Cardiac muscle cell (in vitro differentiated cells and primary cell): ENCODE data around the gene PRRT1. TPM values are rescaled to one million over a fixed set of nuclear protein-coding genes. Genes with fewer than 3 reads are reported as not detected.
A peak's percentile ranks its signal among the peaks of the same experiment; 100 is the strongest.

Experiments
- DNase-seq, 2 donors: peaks; one replicate each; pipeline versions ENCODE4 v3.0.0 to v3.0.0-alpha.2; 2010 to 2017; ENCODE audit warnings: low read depth in 1 of 2, low spot score in 1 of 2
- H3K27ac ChIP-seq: fragments of 200-600 bp; sonication (generic); 2 replicates; pipeline ENCODE4 v1.5.1; 2016
- H3K27me3 ChIP-seq: fragments of 200-600 bp; sonication (generic); 2 replicates; pipeline ENCODE4 v1.6.0; 2016; ENCODE audit warnings: control low read depth
- H3K36me3 ChIP-seq: fragments of 200-600 bp; sonication (generic); 2 replicates; pipeline ENCODE4 v1.5.1; 2016; ENCODE audit warnings: control low read depth
- H3K4me1 ChIP-seq: fragments of 200-600 bp; sonication (generic); 2 replicates; pipeline ENCODE4 v1.8.1; 2017; ENCODE audit warnings: low read depth, mild to moderate bottlenecking, mixed run types
- H3K4me3 ChIP-seq: fragments of 200-600 bp; sonication (generic); 2 replicates; pipeline ENCODE4 v1.5.1; 2016; ENCODE audit warnings: mild to moderate bottlenecking
- H3K9me3 ChIP-seq: fragments of 200-600 bp; sonication (generic); 2 replicates; pipeline ENCODE4 v1.5.1; 2017; ENCODE audit warnings: low read depth, mild to moderate bottlenecking, control low read depth
- CTCF ChIP-seq: IDR thresholded peaks from 2 replicates; pipeline ENCODE4 v1.5.1; 2012; ENCODE audit warnings: low read depth, mild to moderate bottlenecking, low read length
- polyA plus RNA-seq: library from polyadenylated mRNA; unstranded; fragments of >200 nt; fragmentation: Nextera tagmentation; extraction: Ambion mirVana; gene quantifications from 2 replicates; pipeline ENCODE4 v1.2.1, GENCODE V29; 2016
- total RNA-seq: library from RNA; depleted of rRNA; stranded (reverse); fragments of >200 nt; gene quantifications from 2 replicates; pipeline ENCODE4 v1.2.3, GENCODE V29; 2016

Gene PRRT1
- total and polyA plus RNA-seq, 2 experiments from 2014 or later = 4.4 to 4.9 TPM

DNA sequence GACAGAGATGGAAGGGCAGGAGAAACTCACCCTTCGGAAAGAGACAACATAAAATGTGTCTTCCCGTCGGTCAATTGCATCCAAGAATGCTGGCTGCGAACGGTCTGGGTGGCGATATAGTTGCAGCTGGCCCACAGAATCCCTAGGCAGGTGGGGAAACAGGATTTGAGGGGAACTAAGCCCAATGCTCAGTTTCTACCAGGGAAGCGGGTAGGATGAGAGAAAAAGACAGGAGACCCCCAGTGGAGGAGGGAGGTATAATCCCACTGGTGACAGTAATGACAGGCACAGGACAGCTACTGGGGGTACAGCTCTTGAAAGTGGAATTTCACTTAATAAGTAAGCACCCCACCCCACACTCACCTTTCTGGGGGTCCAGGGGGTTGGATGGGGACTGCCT lies 35.1 kb downstream of the PRRT1 start:
- Histone ChIP-seq H3K27ac (no peak overlapping the region), H3K27me3 (no peaks in the 10 kb centered on the region), H3K4me3 (no peak overlapping the region), H3K9me3 (no peaks in the 10 kb centered on the region), H3K36me3 (peaks cover 31% of the 10 kb centered on the region), H3K4me1 (no peaks in the 10 kb centered on the region)
- peak; percentile 44 for TF ChIP-seq CTCF
- peak in 1 of 2 donors; percentile 23 for DNase-seq

DNA sequence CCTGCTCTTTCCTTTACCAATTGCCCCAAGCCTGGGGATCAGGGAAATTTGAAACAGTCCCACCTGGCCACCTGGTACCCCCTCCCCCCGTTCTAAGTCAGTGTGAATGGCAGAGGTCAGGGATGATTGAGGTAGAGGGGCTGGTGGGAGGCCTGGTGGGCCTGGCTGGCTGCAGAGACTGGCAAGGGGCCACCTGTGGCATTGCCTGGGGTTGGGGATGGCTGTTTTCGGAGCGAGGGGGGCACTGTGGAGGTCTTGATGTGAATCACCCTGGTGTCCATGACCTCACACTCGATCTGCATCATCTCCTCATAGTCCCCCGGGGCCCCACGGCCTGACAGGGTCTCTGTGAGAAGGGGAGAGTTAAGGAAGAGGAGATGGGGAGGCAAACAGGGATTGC lies 36.1 kb downstream of the PRRT1 start:
- Histone ChIP-seq H3K36me3 (peaks cover 26% of the 10 kb centered on the region), H3K4me3 (no peak overlapping the region), H3K27me3 (no peaks in the 10 kb centered on the region), H3K27ac (no peak overlapping the region), H3K4me1 (no peaks in the 10 kb centered on the region), H3K9me3 (no peaks in the 10 kb centered on the region)
- no peak for DNase-seq
- no peak for TF ChIP-seq CTCF

DNA sequence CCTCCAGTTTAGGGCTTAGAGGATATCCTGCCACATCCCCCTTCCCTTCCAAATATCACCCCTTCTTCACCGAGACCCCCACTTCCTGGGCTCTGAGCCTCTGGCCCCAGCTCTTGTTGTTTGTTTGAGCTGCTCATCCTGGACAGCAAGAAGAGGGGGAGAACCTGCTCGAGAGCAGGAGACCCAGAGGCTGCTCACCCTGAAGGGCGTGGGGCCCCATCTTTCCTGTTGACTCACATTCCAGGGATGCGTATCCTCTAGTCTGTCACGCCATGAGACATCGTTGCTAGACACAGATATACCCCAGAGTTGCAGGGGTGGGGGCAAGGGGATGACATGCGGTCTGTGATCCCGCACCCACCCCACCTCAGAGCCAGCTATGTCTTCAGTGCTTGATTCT lies 36.9 kb downstream of the PRRT1 start:
- Histone ChIP-seq H3K9me3 (no peaks in the 10 kb centered on the region), H3K36me3 (peaks cover 24% of the 10 kb centered on the region), H3K27me3 (no peaks in the 10 kb centered on the region), H3K4me3 (no peak overlapping the region), H3K27ac (no peak overlapping the region), H3K4me1 (no peaks in the 10 kb centered on the region)
- DNase-seq = no peak
- TF ChIP-seq CTCF = no peak

GRCh38 chr6:32113386-32114352 lies 38.1 kb downstream of the PRRT1 start:
- Histone ChIP-seq H3K4me3 (no peak overlapping the region), H3K4me1 (no peaks in the 10 kb centered on the region)
- peak in 1 of 2 donors; percentile 98 for DNase-seq

GRCh38 chr6:32112431-32112980 lies 39.2 kb downstream of the PRRT1 start:
- no peak overlapping the region for H3K4me3 ChIP-seq
- H3K27ac ChIP-seq = no peak overlapping the region
- H3K4me1 ChIP-seq = peaks cover 7% of the 10 kb centered on the region
- peaks cover 17% of the 10 kb centered on the region for H3K36me3 ChIP-seq
- no peaks in the 10 kb centered on the region for H3K9me3 ChIP-seq
- no peaks in the 10 kb centered on the region for H3K27me3 ChIP-seq
- no peak for TF ChIP-seq CTCF
- no peak for DNase-seq

More at GRCh38 chr6:32113386-32114352, 38.1 kb downstream of the PRRT1 start:
- Histone ChIP-seq H3K36me3 (peaks cover 24% of the 10 kb centered on the region), H3K27me3 (no peaks in the 10 kb centered on the region), H3K27ac (no peak overlapping the region), H3K9me3 (no peaks in the 10 kb centered on the region)
- TF ChIP-seq CTCF = peak; percentile 69
